B cell (primary cell): ENCODE measurements around the gene NMUR1. TPM values are rescaled to one million over a fixed set of nuclear protein-coding genes. Genes with fewer than 3 reads are reported as not detected.

Experiments
- ATAC-seq: fragments of 200-7000 bp; cut with Tn5 transposase; one replicate; pipeline ENCODE4 v1.10.0; 2021; ENCODE audit warnings: low read depth, mild to moderate bottlenecking, moderate number of reproducible peaks, moderate library complexity
- CTCF ChIA-PET: fragments of 350-600 bp; sonication (Branson Sonifier 250); formaldehyde crosslinking; loops from one replicate; lab custom pipeline; 2021; ENCODE audit warnings: antibody characterized with exemption, inconsistent platforms; lab: Charles Lee
- POLR2A ChIA-PET: fragments of 350-600 bp; sonication (Branson Sonifier 250); formaldehyde crosslinking; loops from one replicate; lab custom pipeline; 2021; ENCODE audit warnings: antibody characterized with exemption; lab: Charles Lee
- DNase-seq: peaks from one replicate; pipeline ENCODE4 v3.0.0; 2013
- H2AFZ ChIP-seq: 2 replicates; pipeline ENCODE4 v1.6.1; 2012; ENCODE audit warnings: mild to moderate bottlenecking, low read depth, low read length; ENCODE audit not compliant: insufficient read depth, poor library complexity, severe bottlenecking
- H3K27ac ChIP-seq, 2 donors: 1 replicate in 1 of 2; 2 replicates in 1 of 2; pipeline ENCODE4 v1.5.1; 2012 to 2013; ENCODE audit warnings: low read length in 2 of 2, mild to moderate bottlenecking in 2 of 2, moderate library complexity in 1 of 2
- H3K27me3 ChIP-seq, 4 experiments: fragments of 200-600 bp in 1 of 4; sonication (generic) in 1 of 4; replicated peaks in 1 of 4; 1 replicate in 2 of 4; 2 replicates in 2 of 4; pipeline versions ENCODE4 v1.6.1 to v1.7.0; 2013 to 2016; ENCODE audit warnings: low read length in 3 of 4, mild to moderate bottlenecking in 2 of 4, mixed read lengths in 1 of 4, moderate library complexity in 1 of 4; ENCODE audit not compliant: insufficient read depth in 4 of 4, control insufficient read depth in 3 of 4; ENCODE audit errors: control extremely low read depth in 1 of 4
- H3K36me3 ChIP-seq, 2 experiments: replicated peaks in 1 of 2; 1 replicate in 1 of 2; 2 replicates in 1 of 2; pipeline versions ENCODE4 v1.6.1 to v1.7.1; 2013; ENCODE audit warnings: low read length in 1 of 2; ENCODE audit not compliant: insufficient read depth in 2 of 2, control insufficient read depth in 1 of 2; ENCODE audit errors: control extremely low read depth in 1 of 2, extremely low read depth in 1 of 2
- H3K4me1 ChIP-seq, 2 donors: fragments of 200-600 bp in 1 of 2; sonication (generic) in 1 of 2; 1 replicate in 1 of 2; 2 replicates in 1 of 2; pipeline versions ENCODE4 v1.5.1 to v1.6.1; 2013 to 2017; ENCODE audit warnings: low read length in 2 of 2; ENCODE audit not compliant: control insufficient read depth in 2 of 2, insufficient read depth in 2 of 2
- H3K4me2 ChIP-seq: replicated peaks from 2 replicates; pipeline ENCODE3; 2012; ENCODE audit warnings: mild to moderate bottlenecking, low read depth, low read length; ENCODE audit not compliant: poor library complexity, severe bottlenecking
- H3K4me3 ChIP-seq, 5 experiments: fragments of 200-600 bp in 1 of 5; sonication (generic) in 1 of 5; 1 replicate in 3 of 5; 2 replicates in 2 of 5; pipeline versions ENCODE4 v1.5.1 to v1.7.0; 2011 to 2016; ENCODE audit warnings: low read length in 4 of 5, mild to moderate bottlenecking in 4 of 5, low read depth in 2 of 5, control low read depth in 1 of 5, moderate library complexity in 1 of 5; ENCODE audit not compliant: insufficient read depth in 1 of 5; ENCODE audit errors: control extremely low read depth in 1 of 5, extremely low read depth in 1 of 5
- H3K79me2 ChIP-seq: fragments of 200-600 bp; sonication (generic); one replicate; pipeline ENCODE4 v1.6.0; 2016; ENCODE audit warnings: low read length; ENCODE audit not compliant: control insufficient read depth, insufficient read depth
- H3K9ac ChIP-seq: fragments of 200-600 bp; sonication (generic); 2 replicates; pipeline ENCODE4 v1.6.1; 2017; ENCODE audit warnings: mild to moderate bottlenecking, low read length, moderate library complexity
- H3K9me3 ChIP-seq, 3 donors: one replicate each; pipeline versions ENCODE4 v1.6.1 to v1.7.1; 2013; ENCODE audit warnings: low read length in 2 of 3; ENCODE audit not compliant: control insufficient read depth in 2 of 3, insufficient read depth in 1 of 3; ENCODE audit errors: control extremely low read depth in 1 of 3
- H4K20me1 ChIP-seq: 2 replicates; pipeline ENCODE4 v1.6.0; 2012; ENCODE audit warnings: mild to moderate bottlenecking, low read length; ENCODE audit not compliant: insufficient read depth, control insufficient read depth, poor library complexity, severe bottlenecking
- H3K27ac Mint-ChIP-seq: one replicate; pipeline ENCODE4 v1.8.0; 2021; ENCODE audit warnings: mixed read lengths
- H3K27me3 Mint-ChIP-seq: one replicate; pipeline ENCODE4 v1.8.0; 2021; ENCODE audit warnings: mixed read lengths
- H3K4me1 Mint-ChIP-seq: one replicate; pipeline ENCODE4 v1.8.0; 2021; ENCODE audit warnings: mixed read lengths
- H3K4me3 Mint-ChIP-seq: one replicate; pipeline ENCODE4 v1.8.0; 2021; ENCODE audit warnings: mixed read lengths
- H3K9me3 Mint-ChIP-seq: one replicate; pipeline ENCODE4 v1.8.0; 2022; ENCODE audit warnings: mixed read lengths; ENCODE audit not compliant: insufficient read depth
- EZH2 ChIP-seq: IDR thresholded peaks from 2 replicates; pipeline ENCODE4 v1.6.1; 2012; ENCODE audit warnings: borderline replicate concordance, low read depth, mild to moderate bottlenecking, moderate library complexity, low read length; ENCODE audit not compliant: insufficient read depth, poor library complexity, severe bottlenecking
- WGBS: methylation state at CpG from one replicate; pipeline ENCODE4 v1.1.5; 2013; ENCODE audit warnings: missing lambda C conversion rate; ENCODE audit not compliant: insufficient coverage; 5-methylcytosine and 5-hydroxymethylcytosine counted together
- intact Hi-C: fragments of 100-400 bp; cut with micrococcal nuclease; formaldehyde crosslinking; loops from one replicate; pipeline ENCODE4 v1.10.0; 2022
- polyA plus RNA-seq: library from polyadenylated mRNA; depleted of rRNA; stranded (reverse); fragments of >200 nt; gene quantifications from 2 replicates; pipeline ENCODE4 v1.2.3, GENCODE V29; 2012
- total RNA-seq, 2 donors: library from RNA; stranded (reverse); fragments of 120-200 nt in 1 of 2; gene quantifications; 1 replicate in 1 of 2; 2 replicates in 1 of 2; pipeline versions ENCODE4 v1.2.3 to v1.2.4, GENCODE V29; 2013 to 2022
- TF ChIP-seq, protein P1 (sequence below): fragments of 200-600 bp; IDR thresholded peaks from one replicate; pipeline ENCODE4 v1.8.0; 2022; ENCODE audit warnings: antibody characterized with exemption, mild to moderate bottlenecking

Gene NMUR1
- total and polyA plus RNA-seq, 2 donors (not counting 1 experiment from before 2014, with no cell fraction given) = 0.09 to 0.10 TPM

DNA sequence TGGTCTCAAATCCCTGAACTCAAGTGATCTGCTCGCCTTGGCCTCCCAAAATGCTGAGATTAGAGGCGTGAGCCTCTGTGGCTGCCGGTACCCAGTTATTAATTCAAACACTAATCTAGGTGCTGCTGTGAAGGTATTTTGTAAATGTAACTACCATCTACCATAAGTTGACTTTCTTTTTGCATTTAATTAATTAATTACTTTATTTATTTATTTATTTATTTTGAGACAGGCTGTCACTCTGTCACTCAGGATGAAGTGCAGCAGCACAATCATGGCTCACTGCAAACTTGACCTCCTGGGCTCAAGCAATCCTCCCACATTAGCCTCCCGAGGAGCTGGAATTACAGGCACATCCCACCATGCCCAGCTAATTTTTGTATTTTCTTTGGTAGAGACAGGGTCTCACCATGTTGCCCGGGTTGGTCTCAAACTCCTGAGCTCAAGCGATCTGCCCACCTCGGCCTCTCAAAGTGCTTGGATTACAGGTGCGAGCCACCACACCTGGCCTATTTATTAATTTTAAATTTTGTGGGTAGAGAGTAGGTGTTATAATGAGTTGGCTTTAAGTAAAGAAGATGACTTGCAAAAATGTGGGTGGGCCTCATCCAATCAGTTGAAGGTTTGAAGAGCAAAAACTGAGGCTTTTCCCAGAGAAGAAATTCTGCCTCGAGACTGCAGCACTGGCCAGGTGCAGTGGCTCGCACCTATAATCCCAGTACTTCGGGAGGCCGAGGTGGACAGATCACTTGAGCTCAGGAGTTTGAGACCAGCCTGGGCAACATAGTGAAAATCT is 17.3 kb upstream of the NMUR1 start:
- H2AFZ ChIP-seq = no peak overlapping the region
- H3K9me3 ChIP-seq = peaks cover 0 to 25% (median 14%) of the 10 kb centered on the region in 3 donors
- no peaks in the 10 kb centered on the region for H3K27me3 ChIP-seq
- peaks cover 27 to 43% of the 10 kb centered on the region in 2 donors for H3K4me1 ChIP-seq
- no peaks in the 10 kb centered on the region for H3K27me3 Mint-ChIP-seq
- H3K4me3 ChIP-seq = no peak overlapping the region
- no peaks in the 10 kb centered on the region for H3K9me3 Mint-ChIP-seq
- no peak for ATAC-seq
- H3K9ac ChIP-seq = no peak overlapping the region
- H3K4me2 ChIP-seq = no peak overlapping the region
- H3K27ac ChIP-seq = no peak overlapping the region
- H3K36me3 ChIP-seq = no peaks in the 10 kb centered on the region
- H3K4me1 Mint-ChIP-seq = peaks cover 34% of the 10 kb centered on the region
- DNase-seq = no peak
- intact Hi-C loops = no loop called here
- 90% methylated on average over 6 of the region's 12 CpGs for WGBS
- no peaks in the 10 kb centered on the region for H4K20me1 ChIP-seq
- H3K79me2 ChIP-seq = no peaks in the 10 kb centered on the region
- ChIA-PET POLR2A (no interaction called here), CTCF (interaction anchor here (1.1 to 1.6 kb wide), 3 partner anchors 14 to 54 kb away, joined by 3 to 5 read pairs (median 3); partner anchors contain the start of gene NMUR1)
- TF ChIP-seq, protein P1, sequence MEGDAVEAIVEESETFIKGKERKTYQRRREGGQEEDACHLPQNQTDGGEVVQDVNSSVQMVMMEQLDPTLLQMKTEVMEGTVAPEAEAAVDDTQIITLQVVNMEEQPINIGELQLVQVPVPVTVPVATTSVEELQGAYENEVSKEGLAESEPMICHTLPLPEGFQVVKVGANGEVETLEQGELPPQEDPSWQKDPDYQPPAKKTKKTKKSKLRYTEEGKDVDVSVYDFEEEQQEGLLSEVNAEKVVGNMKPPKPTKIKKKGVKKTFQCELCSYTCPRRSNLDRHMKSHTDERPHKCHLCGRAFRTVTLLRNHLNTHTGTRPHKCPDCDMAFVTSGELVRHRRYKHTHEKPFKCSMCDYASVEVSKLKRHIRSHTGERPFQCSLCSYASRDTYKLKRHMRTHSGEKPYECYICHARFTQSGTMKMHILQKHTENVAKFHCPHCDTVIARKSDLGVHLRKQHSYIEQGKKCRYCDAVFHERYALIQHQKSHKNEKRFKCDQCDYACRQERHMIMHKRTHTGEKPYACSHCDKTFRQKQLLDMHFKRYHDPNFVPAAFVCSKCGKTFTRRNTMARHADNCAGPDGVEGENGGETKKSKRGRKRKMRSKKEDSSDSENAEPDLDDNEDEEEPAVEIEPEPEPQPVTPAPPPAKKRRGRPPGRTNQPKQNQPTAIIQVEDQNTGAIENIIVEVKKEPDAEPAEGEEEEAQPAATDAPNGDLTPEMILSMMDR = no peak
- TF ChIP-seq EZH2 = no peak
- no peak overlapping the region for H3K4me3 Mint-ChIP-seq
- no peak overlapping the region for H3K27ac Mint-ChIP-seq
